Activated naive CD8-positive, alpha-beta T cell treated with anti-CD3 and anti-CD28 coated beads, Interleukin-2, amount 50 U/mL, for 24 hours (primary cell): Measurements from ENCODE around the gene UBE2O.

Source experiments
- ATAC-seq: fragments of 150-1000 bp; cut with Tn5 transposase; one replicate; pipeline ENCODE4 v1.10.0; 2021
- DNase-seq: peaks from one replicate; pipeline ENCODE4 v3.0.0; 2021
- H3K27ac Mint-ChIP-seq: one replicate; pipeline ENCODE4 v1.8.0; 2021; ENCODE audit warnings: mild to moderate bottlenecking, mixed read lengths
- H3K27me3 Mint-ChIP-seq: one replicate; pipeline ENCODE4 v1.8.0; 2021; ENCODE audit warnings: mixed read lengths
- H3K36me3 Mint-ChIP-seq: one replicate; pipeline ENCODE4 v1.8.0; 2021; ENCODE audit warnings: low read depth, mixed read lengths
- H3K4me1 Mint-ChIP-seq: one replicate; pipeline ENCODE4 v1.8.0; 2021; ENCODE audit warnings: mixed read lengths
- H3K4me3 Mint-ChIP-seq: one replicate; pipeline ENCODE4 v1.8.0; 2021; ENCODE audit warnings: mild to moderate bottlenecking, moderate library complexity, mixed read lengths
- H3K9me3 Mint-ChIP-seq: one replicate; pipeline ENCODE4 v1.8.0; 2021; ENCODE audit warnings: mixed read lengths

The UBE2O gene

DNA sequence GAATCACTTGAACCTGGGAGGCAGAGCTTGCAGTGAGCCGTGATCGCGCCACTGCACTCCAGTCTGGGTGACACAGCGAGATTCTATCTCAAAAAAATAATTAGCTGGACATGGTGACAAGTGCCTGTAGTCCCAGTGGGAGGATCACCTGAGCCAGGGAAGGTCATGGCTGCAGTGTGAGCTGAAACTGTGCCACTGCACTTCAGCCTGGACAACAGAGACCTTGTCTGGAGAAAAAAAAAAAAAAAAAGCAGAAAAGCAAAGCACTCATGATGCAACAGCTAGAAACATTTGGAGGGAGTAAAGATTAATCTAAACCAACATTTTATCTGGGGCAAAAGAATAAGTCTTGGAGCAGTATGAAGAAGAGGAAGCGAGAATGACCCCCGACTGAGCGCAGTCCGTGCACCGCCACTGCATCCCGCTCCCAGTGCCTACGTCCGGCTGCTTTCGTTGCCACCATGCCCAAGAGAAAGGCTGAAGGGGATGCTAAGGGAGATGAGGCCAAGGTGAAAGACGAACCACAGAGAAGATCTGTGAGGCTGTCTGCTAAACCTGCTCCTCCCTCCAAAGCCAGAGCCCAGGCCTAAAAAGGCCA is 107.5 kb downstream of the UBE2O start:
- DNase-seq (no peak), ATAC-seq (no peak)
- Mint-ChIP-seq H3K27me3 (no peaks in the 10 kb centered on the region), H3K36me3 (peaks cover 27% of the 10 kb centered on the region), H3K27ac (no peak overlapping the region), H3K4me3 (no peak overlapping the region), H3K4me1 (no peaks in the 10 kb centered on the region), H3K9me3 (no peaks in the 10 kb centered on the region)

DNA sequence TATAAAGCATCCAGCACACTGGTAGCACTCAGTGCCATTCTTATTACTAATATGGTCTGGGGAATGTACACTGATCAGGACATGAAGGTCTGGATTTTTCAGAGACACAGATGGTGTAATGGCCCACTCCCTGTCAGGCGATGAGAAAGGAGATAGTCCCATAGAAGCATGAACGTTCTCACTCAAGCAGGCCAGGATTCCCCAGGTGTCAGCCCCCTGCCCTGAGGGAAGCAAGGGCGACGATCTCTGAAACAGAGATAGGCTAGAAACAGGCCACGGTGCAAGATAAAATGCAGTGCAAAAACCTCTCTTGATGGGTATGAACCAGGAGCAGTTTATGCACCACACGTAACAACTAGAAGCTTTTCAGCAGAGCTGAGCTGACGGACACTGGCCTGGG is 109.8 kb downstream of the UBE2O start:
- Mint-ChIP-seq H3K4me1 (no peaks in the 10 kb centered on the region), H3K27me3 (no peaks in the 10 kb centered on the region), H3K9me3 (no peaks in the 10 kb centered on the region), H3K36me3 (peaks cover 31% of the 10 kb centered on the region), H3K4me3 (no peak overlapping the region), H3K27ac (no peak overlapping the region)
- DNase-seq (no peak), ATAC-seq (no peak)

DNA sequence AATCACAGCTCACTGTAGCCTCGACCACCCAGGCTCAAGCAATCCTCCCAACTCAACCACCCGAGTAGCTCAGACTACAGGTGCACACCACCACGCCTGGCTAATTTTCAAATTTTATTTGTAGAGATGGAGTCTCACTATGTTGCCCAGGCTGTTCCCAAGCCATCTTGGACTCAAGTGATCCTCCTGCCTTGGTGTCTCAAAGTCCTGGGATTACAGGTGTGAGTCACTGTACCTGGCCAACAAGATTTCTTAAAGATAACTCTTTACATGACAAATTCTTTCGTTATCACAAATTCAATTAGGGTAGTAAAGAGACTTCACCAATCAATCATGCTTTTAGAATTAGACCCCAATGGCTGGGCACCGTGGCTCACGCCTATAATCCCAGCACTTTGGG is 111.7 kb downstream of the UBE2O start:
- ATAC-seq, result no peak
- Mint-ChIP-seq H3K4me1 (no peaks in the 10 kb centered on the region), H3K9me3 (no peaks in the 10 kb centered on the region), H3K27me3 (no peaks in the 10 kb centered on the region), H3K27ac (no peak overlapping the region), H3K36me3 (peaks cover 24% of the 10 kb centered on the region), H3K4me3 (no peak overlapping the region)
- DNase-seq, result no peak
